HG03439 (cell line): ENCODE data around the gene DLL3.
A peak's percentile ranks its signal among the peaks of the same experiment; 100 is the strongest.
"Not testable (repeated sequence)": the region's sequence is repeated elsewhere in the genome, so short reads cannot be mapped to it uniquely, and the experiment has no call there.

Experiments used
- ATAC-seq: cut with Tn5 transposase; IDR thresholded peaks from one replicate; pipeline ENCODE4 v1.9.1; 2021; ENCODE audit warnings: mild to moderate bottlenecking, moderate library complexity; ENCODE audit not compliant: unreplicated experiment

DLL3 gene, protein sequence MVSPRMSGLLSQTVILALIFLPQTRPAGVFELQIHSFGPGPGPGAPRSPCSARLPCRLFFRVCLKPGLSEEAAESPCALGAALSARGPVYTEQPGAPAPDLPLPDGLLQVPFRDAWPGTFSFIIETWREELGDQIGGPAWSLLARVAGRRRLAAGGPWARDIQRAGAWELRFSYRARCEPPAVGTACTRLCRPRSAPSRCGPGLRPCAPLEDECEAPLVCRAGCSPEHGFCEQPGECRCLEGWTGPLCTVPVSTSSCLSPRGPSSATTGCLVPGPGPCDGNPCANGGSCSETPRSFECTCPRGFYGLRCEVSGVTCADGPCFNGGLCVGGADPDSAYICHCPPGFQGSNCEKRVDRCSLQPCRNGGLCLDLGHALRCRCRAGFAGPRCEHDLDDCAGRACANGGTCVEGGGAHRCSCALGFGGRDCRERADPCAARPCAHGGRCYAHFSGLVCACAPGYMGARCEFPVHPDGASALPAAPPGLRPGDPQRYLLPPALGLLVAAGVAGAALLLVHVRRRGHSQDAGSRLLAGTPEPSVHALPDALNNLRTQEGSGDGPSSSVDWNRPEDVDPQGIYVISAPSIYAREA

DNA sequence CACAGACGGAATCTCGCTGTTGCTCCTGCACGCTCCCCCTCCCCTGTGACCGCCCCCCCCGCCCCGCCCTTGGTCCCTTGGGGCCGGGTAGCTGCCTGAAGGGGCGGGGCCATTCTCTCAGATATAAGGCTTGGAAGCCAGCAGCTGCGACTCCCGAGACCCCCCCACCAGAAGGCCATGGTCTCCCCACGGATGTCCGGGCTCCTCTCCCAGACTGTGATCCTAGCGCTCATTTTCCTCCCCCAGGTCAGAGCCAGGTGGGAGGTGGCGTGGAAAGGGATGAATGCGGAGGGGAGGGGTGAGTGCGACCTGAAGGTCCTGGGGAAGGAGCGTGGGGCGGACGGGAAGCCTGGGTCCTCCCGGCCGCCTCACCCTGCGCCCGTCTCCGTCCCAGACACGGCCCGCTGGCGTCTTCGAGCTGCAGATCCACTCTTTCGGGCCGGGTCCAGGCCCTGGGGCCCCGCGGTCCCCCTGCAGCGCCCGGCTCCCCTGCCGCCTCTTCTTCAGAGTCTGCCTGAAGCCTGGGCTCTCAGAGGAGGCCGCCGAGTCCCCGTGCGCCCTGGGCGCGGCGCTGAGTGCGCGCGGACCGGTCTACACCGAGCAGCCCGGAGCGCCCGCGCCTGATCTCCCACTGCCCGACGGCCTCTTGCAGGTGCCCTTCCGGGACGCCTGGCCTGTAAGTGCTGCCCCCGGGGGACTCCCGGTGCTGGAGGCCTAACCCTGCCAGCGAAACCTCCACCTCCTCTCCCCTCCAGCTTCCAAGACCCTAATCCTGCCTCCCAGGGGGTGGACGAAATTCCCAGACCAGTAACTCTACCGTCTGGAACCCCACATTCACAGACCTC lies at the start of gene DLL3:
TSS of gene DLL3 (plus strand) at position 150 of the 845 bp plus-strand sequence. CDS start at position 178, 28 bp downstream.
- ATAC-seq = no peak

DNA sequence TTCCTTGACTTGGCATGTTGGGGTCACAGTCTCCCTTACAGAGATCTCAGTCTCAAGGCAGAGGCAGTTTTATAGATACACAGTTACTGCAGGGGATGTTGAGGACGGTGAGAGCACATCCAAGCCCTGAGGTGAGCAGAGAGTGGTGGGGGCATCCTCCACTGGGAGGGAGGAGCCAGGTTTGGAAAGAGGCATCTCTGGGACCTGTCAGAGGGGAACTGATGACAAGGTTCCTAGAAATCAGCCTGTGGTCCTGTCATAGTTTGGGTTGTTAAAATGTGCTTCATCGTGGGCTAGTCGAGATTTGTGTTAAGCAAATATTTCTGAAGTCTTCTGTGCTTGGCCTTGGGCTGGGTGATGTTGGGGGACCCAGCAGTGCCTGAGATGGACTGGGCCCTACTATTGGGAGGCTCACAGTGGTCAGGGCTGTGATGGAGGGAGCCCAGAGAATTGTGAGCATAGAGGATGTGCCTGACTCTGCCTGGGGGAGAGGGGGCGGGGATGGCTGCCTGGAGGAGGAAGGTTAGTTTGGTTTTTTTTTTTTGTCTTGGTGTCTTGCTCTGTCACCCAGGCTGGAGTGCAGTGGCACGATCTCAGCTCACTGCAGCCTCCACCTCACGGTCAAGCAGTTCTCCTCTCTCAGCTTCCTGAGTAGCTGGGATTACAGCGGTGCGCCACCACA lies 49.5 kb upstream of the DLL3 start:
- no peak for ATAC-seq

DNA sequence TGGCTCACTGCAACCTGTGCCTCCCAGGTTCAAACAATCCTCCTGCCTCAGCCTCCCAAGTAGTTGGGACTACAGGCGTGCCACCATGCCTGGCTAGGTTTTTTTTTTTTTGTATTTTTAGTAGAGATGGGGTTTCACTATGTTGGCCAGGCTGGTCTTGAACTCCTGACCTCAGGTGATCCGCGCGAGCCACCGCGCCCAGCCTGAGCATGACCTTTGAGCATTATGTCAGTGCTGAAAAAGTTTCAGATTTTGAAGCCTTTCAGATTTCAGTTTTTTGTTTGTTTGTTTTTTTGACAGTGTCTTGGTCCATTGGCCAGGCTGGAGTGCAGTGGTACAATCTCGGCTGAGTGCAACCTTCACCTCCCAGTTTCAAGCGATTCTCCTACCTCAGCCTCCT lies 47.5 kb upstream of the DLL3 start:
- not testable (repeated sequence) for ATAC-seq

DNA sequence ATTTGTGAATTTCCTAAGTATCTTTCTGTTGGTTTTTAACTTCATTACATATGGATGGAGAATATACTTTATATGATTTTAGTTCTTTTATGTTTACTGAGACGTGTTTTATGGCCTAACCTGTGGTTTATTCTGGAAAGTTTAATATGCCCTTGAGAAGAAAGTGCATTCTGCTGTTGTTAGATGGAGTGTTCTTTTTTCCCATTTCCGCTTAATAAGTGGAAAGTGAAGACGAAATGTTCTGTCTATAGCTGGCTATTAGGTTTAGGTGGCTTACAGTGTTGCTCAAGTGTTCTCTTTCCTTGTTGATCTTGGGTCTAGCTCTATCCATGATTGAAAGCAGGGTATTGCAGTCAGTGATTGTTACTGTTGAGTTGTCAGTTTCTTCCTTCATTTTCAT lies 35.3 kb upstream of the DLL3 start:
- ATAC-seq = no peak

DNA sequence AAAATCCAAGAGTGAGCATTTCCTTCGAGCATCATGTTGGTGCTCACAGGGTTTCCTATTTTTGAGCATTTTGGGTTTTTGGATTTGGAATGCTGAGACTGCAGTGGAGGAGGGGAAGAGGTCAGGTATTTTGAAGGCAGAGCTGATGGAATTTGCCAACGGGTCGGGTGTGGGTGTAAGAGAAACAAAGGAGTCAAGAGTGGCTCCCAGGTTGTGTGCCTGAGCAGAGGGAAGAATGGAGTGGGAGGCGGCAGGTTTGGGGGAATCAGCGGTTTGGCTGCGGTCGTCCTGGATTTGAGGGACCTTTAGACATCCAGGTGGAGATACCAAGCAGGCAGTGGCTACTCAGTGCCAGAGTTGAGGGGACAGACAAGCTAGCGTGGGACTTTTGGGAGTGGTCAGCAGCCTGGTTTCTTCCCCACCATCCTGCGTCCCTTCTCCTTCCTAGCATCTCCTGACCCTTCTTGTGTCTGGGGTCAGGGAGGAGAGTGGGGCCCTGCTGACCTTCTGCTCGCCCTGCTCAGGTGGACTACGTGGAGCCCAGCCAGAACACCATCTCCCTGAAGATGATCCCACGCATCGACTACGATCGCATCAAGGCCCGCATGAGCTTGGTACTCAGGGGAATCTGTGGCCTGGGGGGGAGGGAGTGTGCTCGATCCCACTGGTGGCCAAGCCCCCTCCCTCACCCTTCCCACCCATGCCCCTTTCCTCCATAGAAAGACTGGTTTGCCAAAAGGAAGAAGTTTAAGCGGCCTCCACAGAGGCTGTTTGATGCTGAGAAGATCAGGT lies 32.6 kb upstream of the DLL3 start:
- ATAC-seq = no peak

DNA sequence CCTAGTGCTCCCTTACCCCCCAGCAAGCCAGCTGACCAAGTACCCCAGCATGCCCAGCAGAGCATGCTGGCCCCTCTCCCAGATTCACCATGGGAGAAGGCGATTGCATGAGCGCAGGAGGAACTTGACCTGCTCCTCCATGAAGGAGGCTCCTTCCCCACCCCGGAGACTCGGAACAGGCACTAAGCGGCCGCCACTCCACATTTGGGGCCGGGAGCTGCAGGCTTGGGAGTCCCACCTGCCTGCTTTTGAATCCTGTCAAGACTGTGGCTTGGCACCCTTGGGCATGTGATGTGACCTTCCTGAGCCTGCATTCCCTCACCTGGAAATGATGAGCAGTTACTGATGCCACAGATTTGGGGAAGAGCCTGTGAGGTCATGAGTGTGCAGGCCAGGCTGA lies 30.8 kb upstream of the DLL3 start:
- ATAC-seq = no peak

DNA sequence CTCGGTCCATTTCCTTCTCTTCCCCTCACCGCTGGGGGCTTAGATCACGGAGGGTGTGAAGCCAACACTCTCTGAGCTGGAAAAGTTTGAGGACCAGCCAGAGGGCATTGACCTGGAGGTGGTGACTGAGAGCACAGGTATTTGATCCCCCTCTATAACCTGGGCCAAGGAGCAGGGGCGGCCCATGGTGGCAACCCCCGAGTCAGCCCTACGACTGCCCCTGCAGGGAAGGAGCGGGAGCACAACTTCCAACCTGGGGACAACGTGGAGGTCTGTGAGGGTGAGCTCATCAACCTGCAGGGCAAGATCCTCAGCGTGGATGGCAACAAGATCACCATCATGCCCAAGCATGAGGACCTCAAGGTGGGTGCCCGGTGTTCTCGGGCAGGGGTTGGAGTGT lies 29.7 kb upstream of the DLL3 start:
- no peak for ATAC-seq

DNA sequence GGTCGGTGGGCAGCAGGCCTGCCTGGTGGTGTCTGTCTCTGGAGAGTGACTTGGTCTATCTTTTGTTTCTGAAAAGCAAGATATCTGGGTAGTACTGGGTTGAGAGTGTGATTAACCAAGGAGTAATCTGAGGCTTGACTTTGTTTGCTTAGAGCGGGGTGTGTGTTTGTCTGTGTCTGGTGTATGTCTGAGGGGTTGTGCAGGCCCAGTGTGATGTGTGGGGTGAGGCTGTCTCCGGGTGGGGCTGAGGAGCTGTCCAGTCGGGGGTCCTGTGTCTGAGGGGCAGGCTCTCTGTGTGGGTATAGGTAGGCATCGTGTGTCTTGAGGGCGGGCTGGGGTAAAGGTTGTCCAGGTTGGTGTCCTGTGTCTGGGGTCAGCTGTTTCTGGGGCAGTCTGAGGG lies 29.2 kb upstream of the DLL3 start:
- no peak for ATAC-seq

DNA sequence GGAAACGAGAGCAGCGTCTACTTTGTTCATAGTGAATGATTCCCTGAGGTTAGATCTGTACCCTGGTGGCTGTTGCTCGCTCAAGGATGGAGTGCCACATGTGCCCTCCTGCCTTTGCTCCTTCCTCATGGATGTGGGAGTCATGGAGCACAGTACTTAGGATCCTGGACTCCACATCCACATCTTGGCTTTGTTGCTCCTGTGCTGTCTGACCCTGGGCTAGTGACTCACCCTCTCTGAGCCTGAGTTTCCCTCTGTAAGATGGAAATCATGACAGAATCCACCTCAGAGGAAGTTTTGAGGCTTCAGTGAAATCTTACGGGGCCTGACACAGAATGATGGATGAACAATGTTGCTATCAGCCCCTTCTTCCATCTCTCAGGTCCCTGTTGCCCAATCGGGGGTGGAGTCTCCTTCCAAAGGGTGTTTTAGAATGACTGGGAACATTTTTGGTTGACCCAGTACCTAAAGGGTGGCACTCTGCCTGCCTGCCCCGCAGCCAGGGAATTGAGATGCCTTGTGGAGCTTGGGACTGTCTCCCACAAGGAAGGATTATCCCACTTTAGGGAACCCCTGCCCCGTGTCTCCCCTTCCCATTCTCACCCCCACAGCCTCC lies 27.9 kb upstream of the DLL3 start:
- ATAC-seq = no peak

DNA sequence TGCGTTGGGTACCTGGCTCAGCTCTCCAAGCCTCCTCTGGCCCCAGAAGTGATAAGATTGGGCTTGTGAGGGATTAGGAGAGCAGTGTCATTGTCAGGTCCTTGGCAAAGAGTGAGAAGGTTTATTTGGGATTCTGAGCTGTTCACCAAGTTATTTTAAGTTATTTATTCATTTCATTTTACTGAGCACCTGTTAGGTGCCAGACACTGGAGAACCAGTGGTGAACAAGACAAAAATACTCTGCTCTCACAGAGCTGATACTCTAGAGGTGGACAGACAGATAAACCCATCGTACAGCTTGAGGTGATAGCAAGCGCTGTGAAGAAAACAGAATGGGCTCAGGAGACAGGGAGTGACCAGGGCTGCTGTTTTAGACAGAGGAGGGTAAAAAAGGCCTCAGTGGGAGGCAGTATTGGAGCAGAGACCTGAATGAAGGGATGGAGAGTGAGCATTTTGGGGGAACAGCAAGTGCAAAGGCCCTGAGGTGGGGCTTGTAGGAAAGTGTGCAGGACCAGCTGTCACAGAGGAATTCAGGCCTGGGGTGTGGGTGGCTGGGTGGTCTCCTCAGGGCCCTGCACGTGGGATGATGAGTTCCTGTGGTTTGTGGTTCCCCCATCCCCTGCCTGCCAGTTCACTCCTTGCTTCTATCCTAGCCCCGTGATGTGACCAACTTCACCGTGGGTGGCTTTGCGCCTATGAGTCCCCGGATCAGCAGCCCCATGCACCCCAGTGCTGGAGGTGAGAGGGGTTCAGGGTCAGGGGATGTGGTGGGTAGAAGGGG lies 26.8 kb upstream of the DLL3 start:
- ATAC-seq = no peak

DNA sequence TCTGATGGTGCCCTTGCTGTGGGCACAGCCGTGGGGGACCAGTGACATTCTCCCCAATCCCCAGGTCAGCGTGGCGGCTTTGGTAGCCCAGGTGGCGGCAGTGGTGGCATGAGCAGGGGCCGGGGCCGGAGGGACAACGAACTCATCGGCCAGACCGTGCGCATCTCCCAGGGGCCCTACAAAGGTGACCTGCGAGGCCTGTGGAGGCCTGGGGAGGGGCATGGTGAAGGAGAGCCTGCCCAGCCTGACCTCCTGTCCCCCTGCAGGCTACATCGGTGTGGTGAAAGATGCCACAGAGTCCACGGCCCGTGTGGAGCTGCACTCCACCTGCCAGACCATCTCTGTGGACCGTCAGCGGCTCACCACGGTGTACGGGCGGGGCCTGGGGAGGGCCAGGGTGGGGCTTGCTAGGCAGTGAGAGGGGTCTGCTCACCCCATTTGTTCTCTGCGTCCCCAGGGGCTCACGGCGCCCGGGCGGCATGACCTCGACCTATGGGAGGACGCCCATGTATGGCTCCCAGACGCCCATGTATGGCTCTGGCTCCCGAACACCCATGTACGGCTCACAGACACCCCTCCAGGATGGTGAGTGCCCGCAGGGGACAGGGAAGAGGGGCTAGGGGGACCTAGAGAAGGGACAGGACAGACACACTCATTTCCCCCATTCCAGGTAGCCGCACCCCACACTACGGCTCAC lies 25.9 kb upstream of the DLL3 start:
- ATAC-seq = no peak

DNA sequence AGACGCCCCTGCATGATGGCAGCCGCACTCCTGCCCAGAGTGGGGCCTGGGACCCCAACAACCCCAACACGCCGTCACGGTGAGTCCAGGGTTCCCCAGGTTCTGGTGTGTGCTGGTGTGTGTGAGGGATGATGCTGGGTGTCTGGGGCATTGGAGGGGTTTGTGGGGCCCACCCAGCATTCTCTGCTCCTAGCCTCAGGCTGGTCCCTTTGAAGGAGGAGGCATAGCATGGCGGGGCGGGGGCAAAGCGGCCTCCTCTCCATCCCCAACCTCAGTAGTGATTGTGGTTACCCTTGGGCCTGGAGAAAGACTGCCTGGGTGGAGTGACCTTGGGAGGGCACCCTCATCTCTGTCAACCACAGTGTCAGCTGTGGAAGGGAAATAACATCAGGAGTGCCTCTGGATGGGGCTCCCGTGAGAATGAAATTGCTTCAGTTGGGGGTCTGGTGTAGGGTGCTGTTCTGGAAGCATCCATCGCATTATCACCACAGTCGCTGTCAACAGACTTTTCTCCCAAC lies 25.2 kb upstream of the DLL3 start:
- ATAC-seq = no peak

DNA sequence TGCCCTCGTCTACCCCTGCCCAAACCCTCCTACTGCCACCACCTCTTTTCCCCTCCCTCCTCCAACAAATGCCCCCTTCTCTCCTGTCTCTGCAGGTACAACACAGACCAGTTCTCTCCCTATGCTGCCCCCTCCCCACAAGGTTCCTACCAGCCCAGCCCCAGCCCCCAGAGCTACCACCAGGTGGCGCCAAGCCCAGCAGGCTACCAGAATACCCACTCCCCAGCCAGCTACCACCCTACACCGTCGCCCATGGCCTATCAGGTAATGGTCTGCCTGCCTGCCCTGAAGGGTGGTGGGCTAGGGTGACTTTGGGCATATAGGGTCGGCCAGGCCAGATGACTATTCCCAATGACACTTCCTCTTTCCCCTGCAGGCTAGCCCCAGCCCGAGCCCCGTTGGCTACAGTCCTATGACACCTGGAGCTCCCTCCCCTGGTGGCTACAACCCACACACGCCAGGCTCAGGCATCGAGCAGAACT lies 24.6 kb upstream of the DLL3 start:
- no peak for ATAC-seq

DNA sequence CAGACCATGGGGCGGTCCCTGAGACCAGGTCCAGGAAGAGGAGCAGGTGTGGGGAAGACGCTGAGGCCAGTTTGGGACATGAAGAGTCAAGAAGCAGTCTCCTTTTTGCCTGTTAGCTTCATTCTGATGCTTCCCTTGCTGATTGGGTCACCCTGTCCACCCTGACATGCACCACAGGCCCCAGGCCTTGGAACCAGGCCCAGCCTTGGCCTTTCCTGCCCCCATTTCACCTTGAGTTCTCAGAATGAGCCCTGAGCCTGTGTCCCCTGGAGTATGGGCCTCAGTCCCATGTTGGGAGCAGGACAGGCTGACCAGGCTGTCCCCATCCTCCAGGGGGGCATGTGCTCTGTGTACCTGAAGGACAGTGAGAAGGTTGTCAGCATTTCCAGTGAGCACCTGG lies 23.0 kb upstream of the DLL3 start:
- no peak for ATAC-seq

DNA sequence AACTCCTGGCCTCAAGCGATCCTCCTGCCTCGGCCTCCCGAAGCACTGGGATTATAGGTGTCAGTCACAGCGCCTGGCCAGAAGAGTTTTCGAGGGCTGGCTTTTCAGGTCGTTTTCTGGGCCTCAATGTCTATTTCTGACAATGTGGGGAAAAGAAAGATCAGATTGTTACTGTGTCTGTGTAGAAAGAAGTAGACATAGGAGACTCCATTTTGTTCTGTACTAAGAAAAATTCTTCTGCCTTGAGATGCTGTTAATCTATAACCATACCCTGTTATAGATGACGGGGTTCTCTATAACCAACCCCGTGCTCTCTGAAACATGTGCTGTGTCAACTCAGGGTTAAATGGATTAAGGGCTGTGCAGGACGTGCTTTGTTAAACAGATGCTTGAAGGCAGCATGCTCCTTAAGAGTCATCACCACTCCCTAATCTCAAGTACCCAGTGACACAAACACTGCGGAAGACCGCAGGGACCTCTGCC lies 19.4 kb upstream of the DLL3 start:
- not testable (repeated sequence) for ATAC-seq

DNA sequence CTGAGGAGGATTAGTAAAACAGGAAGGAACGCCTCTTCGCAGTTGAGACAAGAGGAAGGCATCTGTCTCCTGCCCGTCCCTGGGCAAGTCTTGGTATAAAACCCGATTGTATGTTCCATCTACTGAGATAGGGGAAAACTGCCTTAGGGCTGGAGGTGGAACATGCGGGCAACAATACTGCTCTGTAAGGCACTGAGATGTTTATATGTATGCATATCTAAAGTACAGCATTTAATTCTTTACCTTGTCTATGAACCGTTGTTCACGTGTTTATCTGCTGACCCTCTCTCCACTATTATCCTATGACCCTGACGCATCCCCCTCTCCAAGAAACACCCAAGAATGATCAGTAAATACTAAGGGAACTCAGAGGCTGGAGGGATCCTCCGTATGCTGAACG lies 18.8 kb upstream of the DLL3 start:
- ATAC-seq = no peak

DNA sequence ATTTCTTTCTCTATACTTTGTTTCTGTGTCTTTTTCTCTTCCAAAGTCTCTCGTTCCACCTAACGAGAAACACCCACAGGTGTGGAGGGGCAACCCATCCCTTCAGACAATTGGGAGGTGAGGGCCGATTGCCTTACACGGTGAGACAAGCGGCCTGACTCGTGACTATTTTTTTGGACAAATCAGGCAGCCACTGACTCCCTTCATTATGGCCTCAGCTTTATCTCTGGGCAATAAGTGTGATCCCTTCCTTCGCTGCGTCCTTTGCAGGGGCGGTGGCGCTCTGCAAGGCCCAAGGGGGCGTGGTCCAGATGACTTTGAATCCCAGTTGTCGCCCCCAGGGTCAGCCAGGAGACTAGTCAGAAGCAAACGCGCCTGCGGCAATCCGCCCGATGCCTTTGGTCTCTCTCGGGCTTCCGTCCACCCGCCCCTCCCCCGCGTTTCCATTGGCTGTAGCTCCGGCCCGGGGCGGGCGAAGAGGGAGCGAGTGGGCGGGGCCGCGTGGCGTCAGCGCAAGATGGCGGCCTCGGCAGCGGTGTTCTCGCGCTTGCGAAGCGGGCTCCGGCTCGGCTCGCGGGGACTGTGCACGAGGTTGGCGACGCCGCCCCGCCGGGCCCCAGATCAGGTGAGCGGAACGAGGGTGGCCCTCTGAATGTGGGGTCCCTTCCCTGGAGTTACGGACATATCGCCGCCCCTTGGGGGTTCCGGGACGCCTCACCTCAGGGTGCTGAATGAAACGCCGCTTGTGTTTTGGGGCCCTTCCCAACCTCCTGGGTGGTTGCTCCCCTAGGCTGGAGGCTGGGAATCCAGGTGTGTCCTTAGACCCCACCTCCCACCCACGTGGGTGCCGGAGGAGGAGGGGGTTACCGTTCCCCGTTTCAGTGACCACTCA lies 18.2 kb upstream of the DLL3 start, which contains the start of gene TIMM50:
TSS of gene TIMM50 (plus strand) at position 502 of the 892 bp plus-strand sequence. CDS start at position 518, 16 bp downstream.
- ATAC-seq = peak; percentile 80
